Measurements from ENCODE around the gene ADGRA1.

DNA sequence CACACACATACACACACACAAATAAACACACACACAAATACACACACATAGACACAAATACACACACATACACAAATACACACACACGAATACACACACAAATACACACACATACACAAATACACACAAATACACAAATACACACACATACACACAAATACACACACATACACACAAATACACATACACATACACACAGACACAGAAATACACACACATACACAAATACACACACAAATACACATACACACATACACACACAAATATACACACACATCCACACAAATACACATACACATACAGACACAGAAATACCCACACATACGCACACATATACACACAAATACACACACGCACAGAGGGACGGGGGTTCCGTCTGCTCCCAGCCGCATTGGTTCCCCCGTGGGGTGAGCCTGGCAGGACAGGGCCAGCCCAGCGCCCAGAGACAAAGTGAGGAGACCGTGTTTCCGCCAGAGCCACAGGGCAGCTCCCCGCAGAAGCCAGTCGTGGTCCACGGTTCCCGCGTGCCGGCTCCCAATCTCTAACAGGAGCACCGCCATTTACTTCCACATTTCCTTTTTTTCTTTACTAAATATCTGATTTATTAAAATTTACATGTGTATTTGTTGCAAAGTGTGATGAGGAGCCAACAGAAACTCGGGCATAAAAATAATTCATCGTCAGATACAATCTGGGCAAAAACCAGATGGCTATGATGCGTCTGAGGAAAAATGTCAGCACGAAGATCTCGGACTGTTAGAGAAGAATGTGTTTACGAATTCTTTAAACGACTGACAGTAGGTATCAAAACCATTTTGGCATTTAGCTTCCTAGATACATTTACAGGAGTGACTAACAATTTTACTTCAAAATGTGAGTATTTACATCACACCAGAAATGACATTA is 69.2 kb downstream of the ADGRA1 start:
- TF ChIP-seq, protein P1, sequence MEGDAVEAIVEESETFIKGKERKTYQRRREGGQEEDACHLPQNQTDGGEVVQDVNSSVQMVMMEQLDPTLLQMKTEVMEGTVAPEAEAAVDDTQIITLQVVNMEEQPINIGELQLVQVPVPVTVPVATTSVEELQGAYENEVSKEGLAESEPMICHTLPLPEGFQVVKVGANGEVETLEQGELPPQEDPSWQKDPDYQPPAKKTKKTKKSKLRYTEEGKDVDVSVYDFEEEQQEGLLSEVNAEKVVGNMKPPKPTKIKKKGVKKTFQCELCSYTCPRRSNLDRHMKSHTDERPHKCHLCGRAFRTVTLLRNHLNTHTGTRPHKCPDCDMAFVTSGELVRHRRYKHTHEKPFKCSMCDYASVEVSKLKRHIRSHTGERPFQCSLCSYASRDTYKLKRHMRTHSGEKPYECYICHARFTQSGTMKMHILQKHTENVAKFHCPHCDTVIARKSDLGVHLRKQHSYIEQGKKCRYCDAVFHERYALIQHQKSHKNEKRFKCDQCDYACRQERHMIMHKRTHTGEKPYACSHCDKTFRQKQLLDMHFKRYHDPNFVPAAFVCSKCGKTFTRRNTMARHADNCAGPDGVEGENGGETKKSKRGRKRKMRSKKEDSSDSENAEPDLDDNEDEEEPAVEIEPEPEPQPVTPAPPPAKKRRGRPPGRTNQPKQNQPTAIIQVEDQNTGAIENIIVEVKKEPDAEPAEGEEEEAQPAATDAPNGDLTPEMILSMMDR (IDR thresholded peaks at IDR 0.05), result no peak
- no peak for TF ChIP-seq POLR2AphosphoS5 (IDR thresholded peaks at IDR 0.05)
- no peak for TF ChIP-seq POLR2A (IDR thresholded peaks at IDR 0.05)
